GM19351 (cell line): ENCODE data around the gene XRRA1.
"Not testable (repeated sequence)": the region's sequence is repeated elsewhere in the genome, so short reads cannot be mapped to it uniquely, and the experiment has no call there.

ENCODE experiments used
- ATAC-seq: cut with Tn5 transposase; IDR thresholded peaks from one replicate; pipeline ENCODE4 v1.9.1; 2021; ENCODE audit warnings: mild to moderate bottlenecking, moderate library complexity; ENCODE audit not compliant: unreplicated experiment

Gene XRRA1, protein sequence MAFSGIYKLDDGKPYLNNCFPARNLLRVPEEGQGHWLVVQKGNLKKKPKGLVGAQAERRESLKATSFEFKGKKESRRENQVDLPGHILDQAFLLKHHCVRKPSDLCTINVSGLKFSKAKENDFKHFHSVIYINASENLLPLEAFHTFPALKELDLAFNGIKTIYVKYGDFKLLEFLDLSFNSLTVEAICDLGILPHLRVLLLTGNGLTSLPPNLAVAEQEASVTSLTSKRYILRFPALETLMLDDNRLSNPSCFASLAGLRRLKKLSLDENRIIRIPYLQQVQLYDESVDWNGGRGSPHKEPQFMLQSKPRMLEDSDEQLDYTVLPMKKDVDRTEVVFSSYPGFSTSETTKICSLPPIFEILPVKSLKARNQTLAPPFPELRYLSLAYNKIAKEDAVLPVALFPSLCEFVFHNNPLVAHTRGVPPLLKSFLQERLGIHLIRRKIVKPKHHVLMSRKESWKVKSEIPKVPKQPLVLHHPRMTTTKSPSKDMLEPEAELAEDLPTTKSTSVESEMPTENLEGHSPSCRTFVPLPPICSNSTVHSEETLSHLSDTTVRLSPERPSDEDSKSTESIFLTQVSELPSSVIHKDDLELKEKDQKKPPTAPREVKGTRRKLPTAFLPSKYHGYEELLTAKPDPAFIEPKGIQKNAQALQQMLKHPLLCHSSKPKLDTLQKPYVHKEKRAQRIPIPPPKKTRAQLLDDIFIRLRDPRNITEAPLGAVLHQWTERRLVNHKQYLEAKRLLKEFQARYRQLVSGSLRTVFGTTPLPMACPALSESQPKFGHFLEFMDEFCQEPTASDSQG

DNA sequence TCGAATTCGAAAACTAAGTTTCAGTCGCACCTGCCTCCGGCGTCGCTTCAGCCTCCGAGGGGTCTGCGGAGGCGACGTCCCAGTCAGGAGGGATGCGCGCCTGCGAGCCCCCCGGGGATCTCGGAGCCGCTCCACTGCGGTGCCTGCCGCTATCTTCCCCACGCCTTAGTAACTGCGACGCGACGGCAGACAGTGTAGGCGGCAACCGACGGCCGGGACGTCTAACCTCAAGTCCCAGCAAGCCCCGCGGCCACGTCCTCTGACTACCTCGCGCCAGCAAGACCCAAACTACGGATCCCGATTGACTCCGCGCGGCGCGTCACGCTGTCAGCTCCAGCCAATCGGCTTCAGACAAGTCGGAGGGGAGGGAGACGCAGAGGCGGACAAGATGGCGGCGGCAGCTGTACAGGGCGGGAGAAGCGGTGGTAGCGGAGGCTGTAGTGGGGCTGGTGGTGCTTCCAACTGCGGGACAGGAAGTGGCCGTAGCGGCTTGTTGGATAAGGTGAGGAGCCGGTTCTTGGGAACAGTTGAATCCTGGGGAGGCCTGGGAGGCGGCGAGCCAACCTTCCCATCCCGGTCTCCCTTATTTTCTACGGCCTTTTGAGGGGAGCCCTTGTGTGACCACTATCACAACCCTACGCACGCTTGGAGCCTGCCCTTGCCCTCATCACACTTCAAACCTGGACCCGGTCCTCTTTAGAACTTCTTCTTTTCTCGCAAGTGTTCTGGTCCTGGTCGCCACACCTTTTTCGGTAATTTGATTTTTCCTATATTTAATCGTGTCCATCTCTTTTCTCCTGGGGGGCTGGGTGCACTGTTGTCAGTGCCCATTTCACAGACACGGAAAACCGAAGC, at the start of gene XRRA1, which contains the start of gene SPCS2:
TSS of gene XRRA1 (minus strand) at position 194 of the 855 bp plus-strand sequence. CDS start 8,213 bp downstream, outside the sequence.
TSS of gene SPCS2 (plus strand) at position 369 of the 855 bp plus-strand sequence. CDS start at position 389, 20 bp downstream.
- ATAC-seq = peak; percentile 90

DNA sequence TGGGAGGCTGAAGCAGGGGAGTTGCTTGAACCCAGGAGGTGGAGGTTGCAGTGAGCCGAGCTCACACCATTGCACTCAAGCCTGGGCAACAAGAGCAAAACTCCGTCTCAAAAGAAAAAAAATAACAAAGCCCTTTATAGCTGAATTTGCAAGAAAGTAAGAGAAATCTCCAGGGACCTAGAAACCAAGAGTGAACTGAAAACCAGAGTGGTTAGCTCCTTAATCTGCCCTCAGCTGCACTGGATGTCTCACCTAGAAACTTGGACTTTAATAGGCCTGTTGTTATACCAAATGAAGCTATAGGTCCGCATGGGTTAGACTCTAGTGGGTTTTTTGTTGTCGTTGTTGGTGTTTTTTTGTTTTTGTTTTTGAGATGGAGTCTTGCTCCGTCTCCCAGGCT, 44.0 kb upstream of the XRRA1 start:
- ATAC-seq = peak; percentile 50

DNA sequence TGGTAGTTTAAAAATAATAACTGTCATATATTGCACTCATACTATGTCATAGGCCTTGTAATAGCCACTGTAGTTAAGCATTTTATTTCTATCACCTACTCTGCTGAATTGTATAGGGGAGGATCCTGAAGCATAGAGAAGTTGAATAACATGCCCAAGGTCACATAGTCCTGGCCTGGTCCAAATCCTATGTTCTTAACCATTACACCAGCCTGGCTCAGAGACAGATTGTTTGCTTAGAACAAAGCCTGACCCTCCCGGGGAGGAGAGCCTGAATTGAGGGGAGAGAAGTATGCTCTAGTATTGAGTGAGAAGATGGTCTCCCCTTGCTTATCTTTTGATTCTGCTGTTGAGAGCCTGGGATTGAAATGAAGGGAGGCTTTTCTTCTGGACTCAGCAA, 42.0 kb upstream of the XRRA1 start:
- no peak for ATAC-seq

DNA sequence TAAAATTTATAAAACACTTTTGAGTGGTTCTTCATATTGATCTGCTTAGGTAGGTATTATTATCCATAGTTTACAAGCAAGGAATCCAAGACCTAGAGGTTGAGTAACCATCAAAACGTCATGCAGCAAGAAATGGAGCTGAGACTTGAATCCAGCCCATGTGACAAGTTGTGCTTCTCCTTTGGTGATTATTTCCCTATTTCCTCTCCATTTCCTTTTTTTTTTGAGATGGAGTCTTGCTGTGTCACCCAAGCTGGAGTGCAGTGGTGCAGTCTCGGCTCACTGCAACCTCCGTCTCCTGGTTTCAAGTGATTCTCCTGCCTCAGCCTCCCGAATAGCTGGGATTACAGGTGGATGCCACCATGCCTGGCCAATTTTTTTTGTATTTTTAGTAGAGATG, 41.3 kb upstream of the XRRA1 start:
- ATAC-seq = not testable (repeated sequence)

DNA sequence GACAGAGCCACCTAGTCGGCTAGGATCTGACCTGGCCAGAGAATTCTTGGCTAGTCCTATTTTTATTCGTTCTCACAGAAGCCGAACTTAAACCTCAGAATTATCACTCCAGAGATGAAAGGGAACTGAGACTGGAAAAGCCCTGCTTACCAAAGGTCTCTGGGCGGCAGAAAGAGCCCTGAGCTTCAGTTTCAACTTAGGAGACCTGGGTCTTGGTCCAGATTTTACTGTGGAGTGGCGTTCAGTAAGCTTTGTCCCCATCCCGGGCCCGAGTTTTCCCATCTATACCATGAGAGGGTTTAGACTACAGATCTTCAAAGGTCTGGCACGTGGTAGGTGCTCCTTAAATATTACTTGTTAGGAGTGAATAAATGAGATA, 40.4 kb upstream of the XRRA1 start:
- no peak for ATAC-seq

DNA sequence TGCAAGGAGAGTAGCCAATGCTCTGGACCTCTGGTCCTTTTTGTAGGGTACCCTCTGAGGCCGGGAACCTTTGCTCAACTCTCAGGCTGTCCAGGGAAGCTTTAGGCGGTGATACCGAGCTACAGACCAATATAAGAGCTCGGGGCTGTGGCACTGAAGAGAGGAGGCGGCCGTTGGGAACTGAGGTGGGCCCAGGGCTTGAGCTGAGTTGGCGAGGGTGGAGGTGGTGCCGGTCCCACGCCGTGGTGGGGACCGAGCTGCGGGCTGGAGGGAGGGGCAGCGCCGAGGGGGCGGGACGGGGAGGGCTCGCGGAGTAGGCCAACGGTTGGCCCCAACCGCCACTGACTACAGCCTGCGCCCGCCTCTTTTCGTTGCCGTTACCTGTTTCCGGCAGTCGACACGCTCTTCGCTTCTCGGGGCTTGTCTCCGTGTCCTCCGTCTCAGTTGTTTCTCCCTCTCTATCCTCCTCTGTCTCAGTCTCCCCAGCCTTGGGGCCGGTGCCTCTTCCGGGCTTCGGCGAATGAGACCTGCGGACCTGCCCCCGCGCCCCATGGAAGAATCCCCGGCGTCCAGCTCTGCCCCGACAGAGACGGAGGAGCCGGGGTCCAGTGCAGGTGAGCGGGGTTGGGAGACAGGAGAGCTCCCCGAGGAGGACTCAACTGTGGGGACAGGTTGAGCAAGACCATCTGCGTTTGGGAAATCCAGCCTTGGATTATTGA, 39.8 kb upstream of the XRRA1 start, which contains the start of gene NEU3:
TSS of gene NEU3 (plus strand) at position 393 of the 719 bp plus-strand sequence. CDS start at position 521, 128 bp downstream.
- peak; percentile 83 for ATAC-seq

DNA sequence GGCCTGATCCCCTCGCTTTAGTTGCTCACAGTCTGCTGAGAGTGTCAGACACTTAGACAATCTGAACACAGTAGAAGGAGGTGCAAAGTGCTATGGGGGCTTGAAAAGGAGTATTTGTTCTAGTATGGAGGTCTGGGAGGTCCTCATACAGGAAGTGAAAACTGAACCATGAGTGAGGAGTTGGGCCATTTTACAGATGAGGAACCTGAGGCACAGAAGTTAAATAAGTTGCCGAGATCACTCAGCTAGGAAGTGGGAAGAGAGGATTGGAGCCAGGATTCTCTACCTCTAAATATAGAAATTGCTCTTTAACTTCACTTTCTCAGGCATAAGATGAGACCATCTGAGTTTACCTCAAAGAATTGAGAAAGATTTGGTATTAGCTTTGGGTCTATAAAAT, 35.8 kb upstream of the XRRA1 start:
- no peak for ATAC-seq

DNA sequence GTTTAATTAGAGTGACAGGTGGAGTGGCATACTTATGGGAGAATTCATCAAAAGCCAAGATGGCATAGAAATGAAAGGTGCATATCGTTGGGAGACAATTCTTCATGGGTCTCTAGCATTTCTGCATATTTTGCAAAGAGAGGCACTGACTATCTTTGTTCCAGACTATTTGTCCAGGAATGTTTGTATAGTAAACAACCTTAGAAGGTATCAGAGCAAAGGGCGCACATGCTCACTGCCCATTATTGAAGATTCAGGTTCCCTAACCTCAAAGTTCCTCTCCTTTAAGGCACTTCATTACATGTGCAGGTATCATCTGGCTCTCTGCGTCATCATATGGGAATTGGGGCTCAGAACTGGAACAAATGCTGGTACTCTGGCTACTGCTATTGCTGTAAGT, 35.2 kb upstream of the XRRA1 start:
- ATAC-seq = no peak

DNA sequence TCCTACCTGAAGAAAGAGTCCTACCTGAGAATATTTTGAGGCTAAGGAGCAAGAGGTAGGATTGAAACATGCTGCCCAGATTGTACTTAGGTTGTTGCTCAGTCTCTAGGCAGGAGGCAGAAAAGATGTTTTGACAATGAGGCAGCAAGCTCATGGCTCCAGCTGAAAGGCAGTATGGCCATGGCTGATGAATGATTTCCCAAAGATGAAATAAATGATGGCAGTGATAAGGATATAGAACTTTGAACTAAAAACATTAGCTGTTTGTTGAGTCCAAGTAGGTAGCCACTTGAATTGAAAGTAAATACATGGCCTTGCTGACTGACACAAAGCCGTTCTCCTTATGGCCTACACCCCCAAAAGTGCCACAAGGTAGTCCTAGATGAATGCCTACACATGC, 33.0 kb upstream of the XRRA1 start:
- no peak for ATAC-seq

DNA sequence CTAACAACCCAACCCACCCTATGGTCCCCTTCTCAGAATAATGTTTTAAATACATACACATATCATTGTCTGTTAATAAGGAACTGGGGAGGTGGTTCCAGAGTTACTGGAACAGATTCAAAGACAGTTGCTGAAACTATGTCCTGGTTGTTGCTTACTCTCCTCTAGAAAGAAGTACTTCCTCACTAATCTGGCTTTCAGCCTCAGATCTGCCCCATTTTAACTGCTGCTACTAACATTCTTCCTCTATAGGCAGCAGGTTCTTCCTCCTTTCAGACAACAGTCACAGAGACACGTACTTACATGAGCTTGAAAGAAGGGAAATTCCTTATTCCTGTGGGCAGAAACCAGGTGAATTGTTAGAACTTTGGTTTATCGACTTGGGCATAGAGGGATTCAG, 31.7 kb upstream of the XRRA1 start:
- ATAC-seq = no peak

DNA sequence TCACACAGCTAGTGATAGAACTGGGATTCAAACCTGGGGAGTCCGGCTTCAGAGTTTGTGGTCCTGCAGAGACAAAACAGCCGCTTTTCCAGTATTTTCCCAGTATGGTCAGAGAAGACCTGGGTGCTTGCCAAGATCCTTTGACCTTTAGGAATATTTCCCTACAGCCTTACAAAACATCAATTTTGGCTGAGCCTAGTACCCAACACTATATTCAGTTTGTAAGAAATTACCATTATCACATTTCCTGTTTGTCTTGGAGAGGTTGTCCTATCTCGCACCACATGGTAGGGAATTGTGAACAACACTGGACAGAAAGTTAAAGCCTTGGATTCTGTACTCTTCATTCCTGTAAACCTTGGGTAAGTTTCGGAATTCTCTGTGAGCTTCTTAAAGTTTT, 29.1 kb upstream of the XRRA1 start:
- no peak for ATAC-seq

DNA sequence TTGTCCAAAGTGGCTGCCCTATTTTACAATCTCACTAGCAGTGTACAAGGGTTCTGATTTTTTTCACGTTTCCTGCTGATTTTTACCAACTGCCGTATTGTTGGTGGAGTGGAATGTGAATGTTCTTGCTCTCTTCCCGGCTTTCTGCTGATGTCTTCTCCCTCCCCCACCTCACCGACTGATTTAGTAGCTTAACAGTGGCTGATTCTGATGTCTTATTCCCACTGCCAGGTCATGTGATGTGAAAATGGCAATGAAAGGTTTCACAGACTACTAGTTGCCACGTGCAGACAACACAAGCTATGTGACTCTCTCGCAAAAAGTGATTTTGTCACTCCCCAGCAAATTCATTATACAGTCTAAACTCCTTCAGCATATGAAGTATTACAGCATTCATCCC, 22.5 kb upstream of the XRRA1 start:
- ATAC-seq = no peak

DNA sequence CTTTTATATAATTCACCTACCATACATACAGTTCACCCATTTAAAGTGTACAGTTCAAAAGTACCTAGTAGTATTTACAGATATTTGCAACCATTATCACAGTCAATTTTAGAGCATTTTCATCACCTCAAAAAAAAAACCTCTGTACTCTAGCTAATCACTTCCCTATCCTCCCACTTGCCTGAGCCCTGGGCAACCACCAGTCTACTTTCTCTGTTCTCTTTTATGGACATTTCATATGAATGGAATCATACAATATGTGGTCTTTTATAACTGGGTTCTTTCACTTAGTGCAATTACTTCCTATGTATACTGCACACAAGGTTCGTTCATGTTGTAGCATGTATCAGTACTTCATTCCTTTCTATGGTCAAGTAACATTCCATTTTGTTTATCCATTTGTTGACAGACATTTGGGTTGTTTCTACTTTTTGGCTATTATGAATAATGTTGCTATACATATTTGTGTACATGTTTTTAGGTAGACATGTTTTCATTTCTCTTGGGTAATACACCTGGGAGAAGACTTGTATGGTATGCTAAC, 22.0 kb upstream of the XRRA1 start:
- ATAC-seq = no peak

DNA sequence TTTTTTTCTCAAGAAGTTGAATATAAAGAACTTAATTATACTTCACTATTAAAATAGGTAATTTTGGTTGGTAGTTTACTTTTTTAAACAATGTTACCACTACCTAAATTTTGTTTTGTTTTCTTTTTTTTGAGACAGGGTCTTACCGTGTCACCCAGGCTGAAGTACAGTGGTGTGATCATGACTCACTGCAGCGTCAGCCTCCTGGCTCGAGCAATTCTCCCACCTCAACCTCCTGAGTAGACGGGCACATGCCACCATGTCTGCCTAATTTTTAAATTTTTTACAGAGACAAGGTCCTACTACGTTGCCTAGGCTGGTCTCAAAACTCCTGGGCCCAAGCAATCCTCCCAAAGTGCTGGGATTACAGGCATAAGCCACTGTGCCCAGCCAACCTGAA, 17.8 kb upstream of the XRRA1 start:
- no peak for ATAC-seq

DNA sequence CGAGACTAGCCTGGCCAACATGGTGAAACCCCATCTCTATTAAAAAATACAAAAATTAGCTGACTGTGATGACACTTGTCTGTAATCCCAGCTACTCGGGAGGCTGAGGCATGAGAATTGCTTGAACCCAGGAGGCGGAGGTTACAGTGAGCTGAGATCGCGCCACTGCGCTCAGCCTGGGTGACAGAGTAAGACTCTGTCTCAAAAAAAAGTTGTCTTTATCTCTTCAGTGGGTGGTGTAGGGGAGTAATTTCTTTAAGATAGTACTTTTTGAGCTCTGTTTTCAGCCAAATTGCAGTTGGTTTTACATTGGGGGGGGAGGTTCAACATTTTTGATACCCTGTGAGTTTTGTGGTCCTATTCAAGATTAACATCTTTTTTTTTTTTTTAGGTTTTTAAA, 11.2 kb upstream of the XRRA1 start:
- ATAC-seq = not testable (repeated sequence)

DNA sequence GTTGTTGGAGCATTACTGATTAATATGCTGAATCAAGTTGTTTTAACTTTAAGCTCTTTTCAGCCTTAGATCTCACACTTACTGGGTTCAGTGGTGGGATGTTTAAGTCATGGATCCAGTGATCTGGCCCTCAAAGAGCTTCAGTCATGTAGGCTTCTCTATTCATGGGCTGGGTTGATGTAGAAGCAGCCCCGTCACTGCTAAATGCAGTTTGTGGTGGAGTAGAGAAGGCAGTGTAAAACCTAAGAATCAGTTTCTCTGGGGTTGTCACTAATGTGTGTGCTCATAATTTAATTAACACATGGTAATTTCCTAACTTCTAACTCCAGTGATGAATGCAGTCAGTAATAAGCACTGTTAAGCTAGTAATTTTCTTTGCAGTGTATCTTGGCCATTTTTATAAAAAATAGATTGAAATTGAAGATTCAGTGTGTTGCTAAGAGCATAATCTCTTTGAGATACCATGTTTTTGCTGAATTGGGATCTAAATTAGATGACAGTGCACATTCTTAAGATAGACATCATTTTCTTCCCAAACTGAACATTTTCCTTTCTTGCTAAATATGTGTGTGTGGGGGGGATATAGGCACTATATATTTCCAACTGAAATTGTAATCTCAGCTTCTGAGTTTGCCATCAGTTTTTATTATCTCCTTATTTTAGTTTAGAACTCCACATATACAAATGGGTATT, 9.2 kb upstream of the XRRA1 start:
- ATAC-seq = no peak

DNA sequence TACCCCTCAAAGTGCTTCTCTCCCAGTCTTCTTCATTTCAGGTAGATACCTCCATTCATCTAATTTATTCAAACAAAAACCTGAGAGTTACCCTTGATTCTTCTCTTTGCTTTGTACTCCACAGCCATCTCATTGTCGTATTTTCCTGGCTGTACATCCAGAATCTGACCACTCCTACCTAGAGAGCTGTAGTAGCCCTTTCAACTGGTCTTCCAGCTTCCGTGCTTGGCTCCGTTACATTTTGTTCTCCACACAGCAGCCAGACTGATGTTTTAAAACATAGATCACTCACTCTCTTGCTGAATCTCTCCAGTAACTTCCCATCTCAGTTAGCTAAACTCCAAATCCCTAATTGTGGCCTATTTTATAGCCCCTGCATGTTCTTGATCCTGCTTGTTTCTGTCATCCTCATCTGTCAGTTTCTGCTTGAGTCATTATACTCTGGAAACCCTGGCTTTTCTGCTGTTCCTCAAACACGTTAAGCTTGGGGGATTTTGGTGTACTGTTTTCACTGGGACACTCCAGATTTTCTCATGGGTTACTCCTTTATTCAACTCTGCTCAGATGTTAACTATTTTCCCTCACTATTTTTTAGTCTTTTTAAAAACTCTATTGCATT, 7.6 kb upstream of the XRRA1 start:
- ATAC-seq = no peak

DNA sequence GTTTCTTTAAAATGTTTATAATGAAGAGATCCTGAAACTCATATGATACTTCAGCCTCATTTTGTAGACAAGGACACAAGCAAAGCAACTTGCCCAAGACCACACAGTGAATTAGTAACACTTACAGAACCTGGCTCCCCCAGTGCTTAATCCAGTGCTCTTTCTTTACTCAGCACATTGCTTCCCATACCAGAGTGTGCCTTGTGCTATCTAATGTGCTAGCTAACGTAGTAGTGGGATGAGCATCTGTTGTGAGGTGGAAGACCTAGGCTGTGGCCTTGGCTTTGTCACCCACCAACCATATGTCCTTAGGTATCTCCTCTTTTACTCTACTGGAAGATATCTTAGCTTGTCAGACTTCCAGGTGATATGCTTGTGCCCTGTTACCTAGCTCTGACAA, 5.3 kb upstream of the XRRA1 start:
- no peak for ATAC-seq

DNA sequence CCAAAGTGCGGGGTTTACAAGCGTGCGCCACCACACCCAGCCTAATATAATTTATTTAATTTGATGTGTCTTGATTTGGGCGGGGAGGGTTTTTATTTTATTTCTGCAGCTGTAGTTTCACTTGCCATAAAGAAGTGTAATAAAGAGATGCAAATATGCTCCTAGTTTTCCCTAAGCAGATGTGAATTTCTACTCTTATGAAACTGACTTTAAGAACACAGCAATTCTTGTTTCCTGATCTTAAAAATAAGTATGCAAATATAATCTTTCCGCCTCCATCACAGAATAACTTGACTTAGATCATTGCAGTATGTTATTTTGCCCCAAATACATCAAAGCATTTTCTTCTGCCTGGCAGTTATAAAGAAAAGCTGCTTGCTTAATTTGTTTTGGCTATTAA, 4.6 kb upstream of the XRRA1 start:
- no peak for ATAC-seq
